RPMI8226 (cell line): Measurements from ENCODE around the gene UNG.
"Not testable (repeated sequence)": the region's sequence is repeated elsewhere in the genome, so short reads cannot be mapped to it uniquely, and the experiment has no call there.

ENCODE experiments used
- DNase-seq: peaks from one replicate; pipeline ENCODE4 v3.0.0-alpha.2; 2015

UNG gene

GRCh38 chr12:109124878-109125648 lies 27.7 kb downstream of the UNG start:
- DNase-seq: no peak

- no peak for DNase-seq
These were observed 28.4 kb downstream of the UNG start for GRCh38 chr12:109125791-109126190.

DNA sequence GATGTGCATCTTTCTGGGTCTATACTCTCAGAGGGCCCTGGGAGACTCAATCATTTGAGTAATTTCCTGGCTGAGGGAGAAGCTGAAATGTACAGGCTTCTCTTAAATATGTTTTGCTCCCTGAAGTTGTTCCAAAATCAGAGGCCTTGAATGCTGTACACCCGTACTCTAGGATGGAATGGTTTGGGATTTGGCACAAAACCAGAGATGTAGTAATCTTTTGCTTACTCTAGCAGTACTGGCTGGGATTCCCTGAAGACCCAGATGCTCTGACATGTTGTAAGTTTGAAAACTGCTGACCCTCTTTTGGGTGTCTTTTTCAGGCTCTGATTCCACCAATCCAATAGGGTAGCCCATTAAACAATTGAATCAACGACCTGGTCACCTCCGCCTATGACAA lies 29.4 kb downstream of the UNG start:
- DNase-seq: no peak

DNA sequence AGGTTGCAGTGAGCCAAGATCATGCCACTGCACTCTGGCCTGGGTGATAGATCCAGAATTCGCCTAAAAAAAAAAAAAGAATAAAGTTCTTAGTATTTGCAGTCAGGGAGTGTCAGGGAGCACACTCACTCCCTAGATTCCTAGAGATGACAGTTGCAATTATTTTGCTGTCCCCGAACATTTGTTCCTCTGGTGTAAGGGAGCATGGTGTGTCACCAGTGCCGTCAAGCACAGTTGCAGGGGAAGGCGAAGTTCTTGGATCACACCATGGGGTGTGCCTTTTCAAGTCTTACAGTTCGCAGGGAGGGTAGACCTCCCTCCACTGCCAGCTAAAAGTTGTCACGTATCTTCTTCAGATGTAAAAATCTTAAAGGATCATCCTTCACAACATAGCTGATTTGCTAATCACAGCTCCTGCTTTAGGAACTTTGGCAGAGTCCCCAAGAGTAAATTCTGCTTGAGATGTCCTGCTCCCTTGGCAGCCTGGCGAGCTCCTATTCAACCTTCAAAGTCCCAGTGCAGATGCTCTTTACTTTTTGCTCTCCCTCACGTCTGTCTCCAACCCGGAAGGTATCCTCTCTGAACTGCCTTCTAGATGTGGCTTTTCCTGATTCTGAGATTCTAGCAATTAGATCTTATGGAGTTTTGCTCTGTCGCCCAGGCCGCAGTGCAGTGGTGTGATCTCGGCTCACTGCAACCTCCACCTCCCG lies 30.3 kb downstream of the UNG start:
- DNase-seq: no peak

GRCh38 chr12:109130297-109131153 lies 33.1 kb downstream of the UNG start:
- no peak for DNase-seq

GRCh38 chr12:109131154-109132050 lies 34.0 kb downstream of the UNG start:
- DNase-seq: peak; percentile 29

DNA sequence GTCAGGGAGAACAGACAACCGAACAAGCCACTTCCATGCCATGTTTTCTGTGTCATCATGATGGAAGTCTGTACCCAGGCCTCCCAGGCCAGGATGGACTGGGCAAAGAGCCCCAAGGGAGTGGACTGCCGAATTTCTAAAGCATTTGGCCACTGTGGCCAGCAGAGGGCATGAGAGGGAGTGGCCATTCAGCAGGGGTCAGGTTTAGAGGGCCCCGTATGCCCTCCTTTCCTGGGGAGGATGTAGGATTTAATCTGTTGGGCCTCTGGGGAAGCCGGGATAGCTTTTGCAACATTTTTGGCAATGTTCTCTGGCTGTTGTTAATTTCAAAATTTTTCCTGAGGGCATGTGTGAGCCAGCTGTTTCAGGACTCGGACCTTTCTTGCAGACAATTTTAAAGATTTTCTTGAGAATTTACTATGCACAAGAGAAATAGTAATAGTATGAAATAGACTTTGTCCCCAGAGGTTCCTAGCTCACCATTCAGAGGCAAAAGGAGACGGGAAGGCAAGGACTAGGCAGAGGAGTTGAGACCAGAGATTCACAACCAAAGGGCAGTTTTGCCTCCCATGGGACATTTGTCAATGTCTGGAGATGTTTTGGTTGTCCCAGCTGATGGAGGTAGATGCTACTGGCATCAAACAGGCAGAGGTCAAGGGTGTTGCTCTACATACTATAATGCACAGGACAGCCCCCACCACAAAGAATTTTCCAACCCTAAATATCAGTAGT lies 37.0 kb downstream of the UNG start:
- no peak for DNase-seq

GRCh38 chr12:109137055-109137454 lies 39.7 kb downstream of the UNG start:
- DNase-seq: no peak

DNA sequence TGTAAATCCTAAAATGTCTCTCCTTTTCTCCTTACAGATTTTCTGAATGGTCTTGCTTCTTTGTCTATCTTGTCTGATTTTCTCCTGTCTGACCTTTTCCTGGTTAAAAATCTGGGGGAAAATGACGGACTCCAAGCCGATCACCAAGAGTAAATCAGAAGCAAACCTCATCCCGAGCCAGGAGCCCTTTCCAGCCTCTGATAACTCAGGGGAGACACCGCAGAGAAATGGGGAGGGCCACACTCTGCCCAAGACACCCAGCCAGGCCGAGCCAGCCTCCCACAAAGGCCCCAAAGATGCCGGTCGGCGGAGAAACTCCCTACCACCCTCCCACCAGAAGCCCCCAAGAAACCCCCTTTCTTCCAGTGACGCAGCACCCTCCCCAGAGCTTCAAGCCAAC lies 42.0 kb downstream of the UNG start:
- no peak for DNase-seq

GRCh38 chr12:109139791-109140190 lies 42.4 kb downstream of the UNG start:
- no peak for DNase-seq

- DNase-seq: no peak
These were observed 43.2 kb downstream of the UNG start for GRCh38 chr12:109140560-109140959.

- DNase-seq: no peak
These were observed 46.8 kb downstream of the UNG start for GRCh38 chr12:109144224-109144623.

- DNase-seq: not testable (repeated sequence)
These were observed 49.7 kb downstream of the UNG start for GRCh38 chr12:109147126-109147525.

DNA sequence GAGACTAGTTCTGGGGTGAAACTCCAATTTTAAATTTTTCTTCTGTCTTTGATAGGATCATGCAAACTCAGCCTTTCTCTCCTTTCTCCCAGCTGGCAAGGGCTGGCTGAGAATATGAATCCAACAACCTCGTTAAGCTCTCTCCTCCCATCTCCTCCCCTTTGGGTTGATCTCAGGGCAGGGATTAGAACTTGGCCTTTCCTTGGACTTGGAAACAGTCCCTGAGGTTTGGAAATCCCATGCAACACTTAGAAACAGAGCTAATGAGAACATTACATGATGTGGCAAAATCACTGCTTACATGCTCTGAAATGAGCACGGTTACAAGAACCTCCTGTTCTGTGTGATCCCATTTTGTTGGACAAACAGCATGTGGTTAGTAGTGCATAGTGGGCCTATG lies 50.6 kb downstream of the UNG start:
- no peak for DNase-seq

DNA sequence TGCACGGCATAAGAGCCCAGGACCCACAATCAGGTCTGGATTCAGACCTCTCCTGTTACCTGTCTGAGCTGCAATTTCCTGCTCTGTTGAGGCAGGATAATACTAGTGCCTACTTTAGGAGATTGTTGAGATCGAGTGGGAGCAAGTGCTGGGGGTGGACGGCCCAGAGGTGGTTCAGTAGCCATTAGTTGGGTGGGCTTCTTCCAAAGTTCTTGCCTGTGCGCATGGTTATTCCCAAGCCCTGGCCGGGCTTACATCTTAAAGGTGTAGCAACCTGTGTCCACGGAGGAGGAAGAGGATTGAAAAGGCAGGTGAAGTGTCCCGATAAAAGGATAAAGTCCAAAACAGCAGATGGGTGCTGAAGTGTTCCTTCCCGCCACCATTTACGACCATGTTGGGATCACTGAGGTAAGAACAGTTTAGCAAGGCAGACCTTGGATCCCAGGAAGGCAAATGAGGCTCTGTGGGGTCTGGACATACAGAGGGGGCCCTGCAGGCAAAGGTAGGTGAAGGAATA lies 52.8 kb downstream of the UNG start:
- no peak for DNase-seq

- DNase-seq: no peak
These were observed 54.1 kb downstream of the UNG start for GRCh38 chr12:109151457-109151856.

DNA sequence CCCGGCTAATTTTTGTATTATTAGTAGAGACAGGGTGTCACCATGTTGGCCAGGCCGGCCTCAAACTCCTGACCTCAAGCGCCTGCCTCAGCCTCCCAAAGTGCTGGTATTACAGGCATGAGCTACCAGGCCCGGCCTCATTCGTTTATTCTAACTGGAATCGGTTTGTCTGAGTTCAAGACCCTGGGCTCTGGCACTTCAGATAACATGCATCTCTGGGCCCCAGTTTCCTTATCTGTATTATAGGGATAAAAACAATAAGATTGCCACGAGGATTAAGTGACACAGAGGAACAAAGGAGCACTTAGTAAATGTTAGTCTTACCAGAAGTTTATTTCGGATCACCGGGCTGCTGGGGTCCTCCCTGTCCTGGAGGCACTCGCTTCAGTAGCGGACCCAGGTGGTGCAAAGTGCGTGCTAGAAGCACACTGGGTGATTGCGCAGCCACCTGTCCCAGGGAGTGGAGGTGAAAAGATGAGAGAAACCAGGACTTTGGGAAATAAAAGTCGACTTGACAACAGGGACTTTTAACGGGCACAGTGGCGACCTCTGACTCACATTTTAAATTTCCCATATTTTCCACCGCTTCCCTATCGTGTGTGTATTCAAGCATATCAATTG lies 56.5 kb downstream of the UNG start:
- no peak for DNase-seq

DNA sequence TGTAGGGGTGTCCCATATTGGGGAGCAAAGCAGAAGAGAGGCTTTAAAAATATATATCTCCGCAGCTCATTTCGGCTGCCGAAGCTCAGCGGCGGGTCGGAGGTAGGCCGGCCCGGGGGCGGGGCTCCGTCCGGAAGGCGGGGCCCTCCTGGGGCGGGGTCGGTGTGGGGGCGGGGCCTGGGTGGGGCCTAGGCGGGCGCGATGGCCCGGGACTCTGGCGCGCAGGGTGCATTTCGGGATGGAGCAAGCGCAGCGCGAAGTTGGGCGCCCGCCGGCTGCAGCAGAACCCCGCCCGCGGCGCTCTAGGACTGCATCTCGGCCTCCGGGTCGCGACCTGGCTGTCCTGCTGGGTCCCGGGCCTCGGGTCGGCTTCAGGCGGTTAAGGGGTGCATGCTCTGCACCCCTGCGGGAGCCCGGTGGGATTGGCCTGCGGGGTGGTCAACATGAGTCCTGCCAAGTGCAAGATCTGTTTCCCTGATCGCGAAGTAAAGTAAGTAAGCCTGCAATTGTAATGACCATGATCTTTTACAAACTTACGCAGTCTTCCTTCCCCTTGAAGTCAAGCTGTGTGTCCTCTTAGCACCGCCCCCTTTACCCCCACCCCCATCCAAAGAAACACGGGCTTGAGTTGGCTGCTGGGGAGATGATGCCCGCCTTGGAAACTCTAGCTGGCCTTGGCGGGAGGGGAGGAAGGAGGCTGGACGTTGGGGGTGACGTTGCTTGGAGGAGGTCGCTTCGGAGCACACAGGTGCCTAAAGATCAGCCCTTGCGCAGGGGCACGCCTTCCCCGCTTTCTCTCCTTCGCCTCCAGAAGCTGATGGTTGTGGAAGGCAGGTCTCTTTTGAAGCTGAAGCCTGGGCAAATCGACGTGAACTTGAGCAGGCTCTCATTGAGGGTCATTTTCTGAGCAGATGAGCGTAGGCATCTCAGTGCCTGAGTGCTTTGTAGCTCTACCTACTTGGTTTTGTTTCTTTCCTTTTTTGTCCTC lies 57.3 kb downstream of the UNG start:
- DNase-seq: peak; percentile 86

DNA sequence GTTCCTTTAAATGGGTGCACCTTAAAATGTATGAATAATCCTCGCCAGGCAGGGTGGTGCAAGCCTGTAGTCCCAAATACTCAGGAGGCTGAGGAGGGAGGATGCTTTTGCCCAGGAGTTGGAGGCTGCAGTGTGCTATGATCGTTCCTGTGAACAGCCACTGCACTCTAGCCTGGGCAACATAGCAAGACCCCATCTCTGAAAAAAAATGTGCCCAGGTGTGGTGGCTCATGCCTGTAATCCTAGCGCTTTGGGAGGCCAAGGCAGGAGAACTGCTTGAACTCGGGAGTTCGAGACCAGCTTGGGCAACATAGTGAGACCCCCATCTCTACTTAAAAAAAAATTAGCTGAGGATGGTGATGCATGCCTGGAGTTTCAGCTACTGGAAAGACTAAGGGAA lies 58.6 kb downstream of the UNG start:
- DNase-seq: no peak

- no peak for DNase-seq
These were observed 59.2 kb downstream of the UNG start for GRCh38 chr12:109156586-109156985.
